SK-N-SH treated with all-trans-retinoic acid at 6 μM for 48 hours (cell line): ENCODE data around the gene DCDC1.

ENCODE experiments used
- ARNTL ChIP-seq: fragments of 450-650 bp; formaldehyde crosslinking; IDR thresholded peaks from 2 replicates; pipeline ENCODE4 v1.5.0; 2020; ENCODE audit warnings: low read depth, mild to moderate bottlenecking, moderate library complexity, borderline replicate concordance
- BACH2 ChIP-seq: fragments of 250-450 bp; sonication (Bioruptor Pico); IDR thresholded peaks from 2 replicates; pipeline ENCODE4 v1.9.0; 2021; ENCODE audit warnings: mild to moderate bottlenecking, borderline replicate concordance
- CSDC2 ChIP-seq: fragments of 250-450 bp; sonication (Bioruptor Pico); IDR thresholded peaks from 2 replicates; pipeline ENCODE4 v1.5.0; 2020; ENCODE audit warnings: mild to moderate bottlenecking, moderate library complexity
- OSR1 ChIP-seq: fragments of 250-450 bp; sonication (Bioruptor Pico); IDR thresholded peaks from 2 replicates; pipeline ENCODE4 v1.8.0; 2022; ENCODE audit warnings: moderate library complexity, mild to moderate bottlenecking, inconsistent platforms
- PATZ1 ChIP-seq: fragments of 250-450 bp; sonication (Bioruptor Pico); IDR thresholded peaks from 2 replicates; pipeline ENCODE4 v1.8.0; 2020; ENCODE audit warnings: mild to moderate bottlenecking, moderate library complexity, borderline replicate concordance
- PPARA ChIP-seq: fragments of 250-450 bp; sonication (Bioruptor Pico); IDR thresholded peaks from 2 replicates; pipeline ENCODE4 v1.5.0; 2020; ENCODE audit warnings: mild to moderate bottlenecking, borderline replicate concordance
- RARB ChIP-seq: fragments of 250-450 bp; sonication (Bioruptor Pico); IDR thresholded peaks from 2 replicates; pipeline ENCODE4 v1.8.0; 2021; ENCODE audit warnings: mild to moderate bottlenecking, moderate library complexity
- SNAI2 ChIP-seq: fragments of 250-450 bp; sonication (Bioruptor Pico); IDR thresholded peaks from 2 replicates; pipeline ENCODE4 v1.5.0; 2020; ENCODE audit warnings: mild to moderate bottlenecking, moderate library complexity
- ZC3H10 ChIP-seq: fragments of 250-450 bp; sonication (Bioruptor Pico); IDR thresholded peaks from 2 replicates; pipeline ENCODE4 v1.5.1; 2021; ENCODE audit warnings: mild to moderate bottlenecking, moderate library complexity
- ZNF8 ChIP-seq: fragments of 450-650 bp; formaldehyde crosslinking; IDR thresholded peaks from 2 replicates; pipeline ENCODE4 v1.5.0; 2020; ENCODE audit warnings: mild to moderate bottlenecking, moderate library complexity

DNA sequence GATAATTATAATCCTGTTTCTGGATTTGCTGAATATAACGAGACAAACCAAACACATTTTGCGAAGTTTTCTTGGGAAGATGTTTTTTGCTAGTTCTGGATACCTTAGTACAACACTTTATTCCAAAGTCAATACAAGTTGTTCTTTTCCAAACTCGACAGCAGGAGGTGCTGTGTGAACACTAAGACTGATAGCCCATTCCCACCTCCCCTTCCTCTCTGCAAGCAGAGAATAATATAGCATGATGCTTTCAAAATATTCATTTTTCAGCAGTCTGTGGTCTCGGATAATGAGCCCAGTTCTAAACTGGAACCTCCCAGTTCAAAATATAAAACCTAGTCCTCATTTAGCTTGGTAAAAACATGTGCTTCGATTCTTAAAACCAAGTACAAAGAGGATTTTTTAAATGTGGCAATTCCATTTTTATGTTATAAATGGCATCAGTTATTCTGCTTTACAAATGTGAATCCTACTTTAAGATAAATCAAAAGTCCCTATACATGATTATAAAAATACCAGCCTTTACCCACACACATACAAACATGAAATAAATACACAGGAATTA, 129.1 kb downstream of the DCDC1 start:
- TF ChIP-seq ARNTL (CRISPR knock-in tag) (no peak), PATZ1 (no peak), ZNF8 (no peak), ZC3H10 (CRISPR knock-in tag) (no peak), RARB (CRISPR knock-in tag) (no peak), OSR1 (CRISPR knock-in tag) (no peak), SNAI2 (CRISPR knock-in tag) (no peak), CSDC2 (CRISPR knock-in tag) (no peak), BACH2 (no peak), PPARA (no peak)
